A549 (cell line): ENCODE measurements around the gene CUL1.

Source experiments
- CHD2 ChIP-seq: fragments of 150-350 bp; IDR thresholded peaks from 2 replicates; pipeline ENCODE4 v1.6.1; 2014; ENCODE audit warnings: low read length; ENCODE audit not compliant: partially characterized antibody
- POLR2A ChIP-seq: IDR thresholded peaks from 2 replicates; pipeline ENCODE4 v1.6.1; 2012; ENCODE audit warnings: mild to moderate bottlenecking, low read length

GRCh38 chr7:148807436-148807835 lies 108.7 kb downstream of the CUL1 start:
- TF ChIP-seq POLR2A (no peak), CHD2 (no peak)
